Adrenal gland (tissue), 5 donors: Measurements from ENCODE around the gene NSRP1.

Experiments used
- CTCF ChIP-seq, 6 experiments: fragments of 450-650 bp in 4 of 6; fragments of 200-600 bp in 2 of 6; sonication (generic) in 1 of 6; IDR thresholded peaks; 1 replicate in 5 of 6; 2 replicates in 1 of 6; pipeline versions ENCODE4 v1.5.1 to v1.8.0; 2016 to 2021; ENCODE audit warnings: antibody characterized with exemption in 6 of 6, mild to moderate bottlenecking in 2 of 6, moderate library complexity in 1 of 6
- POLR2A ChIP-seq, 2 donors: fragments of 450-650 bp; IDR thresholded peaks; one replicate each; pipeline ENCODE4 v1.6.1; 2017; ENCODE audit warnings: antibody characterized with exemption in 2 of 2, mild to moderate bottlenecking in 2 of 2, moderate library complexity in 1 of 2
- donor health status: DM: no; HTN: no; CAD: no.

DNA sequence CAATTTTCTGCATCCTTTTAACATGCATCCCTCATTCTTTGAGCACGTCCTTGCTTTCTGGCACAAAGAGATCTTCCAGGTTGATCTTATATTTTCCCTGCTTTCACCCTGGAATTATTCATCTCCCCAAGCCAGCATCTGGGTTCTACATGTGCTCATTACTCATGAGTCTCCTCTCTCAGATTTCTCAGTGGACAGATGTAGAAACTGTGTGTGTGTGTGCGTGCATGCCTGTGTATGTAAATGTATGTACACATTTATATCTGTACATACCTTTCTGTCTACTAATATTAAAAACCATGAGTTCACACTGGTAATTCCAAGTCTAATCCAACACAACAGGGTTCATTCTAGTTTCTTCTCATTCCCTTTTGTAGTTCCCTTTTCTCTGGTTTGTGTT is 41.9 kb upstream of the NSRP1 start:
- TF ChIP-seq CTCF (IDR thresholded peaks at IDR 0.05) = no peak
- no peak for TF ChIP-seq POLR2A (IDR thresholded peaks at IDR 0.05)
